ENCODE results near the gene MCAT.

MCAT gene

GRCh38 chr22:43179146-43179910 lies 36.1 kb upstream of the MCAT start:
- no peak for TF ChIP-seq CTCF (IDR thresholded peaks at IDR 0.05)
- no peak for DNase-seq (ENCODE audit: low spot score)
- Histone ChIP-seq H3K27ac (no peak overlapping the region), H3K4me3 (no peak overlapping the region)

- no peak for DNase-seq (ENCODE audit: low spot score)
- Histone ChIP-seq H3K27ac (no peak overlapping the region), H3K4me3 (no peak overlapping the region)
- no peak for TF ChIP-seq CTCF (IDR thresholded peaks at IDR 0.05)
Observed at GRCh38 chr22:43177479-43177878, 34.3 kb upstream of the MCAT start.

GRCh38 chr22:43176090-43176489 lies 32.9 kb upstream of the MCAT start:
- no peak overlapping the region for H3K27ac ChIP-seq

GRCh38 chr22:43174941-43175531 lies 31.8 kb upstream of the MCAT start:
- H3K27ac ChIP-seq = no peak overlapping the region
- H3K4me3 ChIP-seq = no peak overlapping the region
- no peak for DNase-seq (ENCODE audit: low spot score)
- no peak for TF ChIP-seq CTCF (IDR thresholded peaks at IDR 0.05)

More at GRCh38 chr22:43176090-43176489, 32.9 kb upstream of the MCAT start:
- H3K4me3 ChIP-seq = no peak overlapping the region
- TF ChIP-seq CTCF (IDR thresholded peaks at IDR 0.05) = no peak
- DNase-seq (ENCODE audit: low spot score) = no peak

GRCh38 chr22:43173976-43174720 lies 30.9 kb upstream of the MCAT start:
- no peak overlapping the region for H3K4me3 ChIP-seq
- TF ChIP-seq CTCF (IDR thresholded peaks at IDR 0.05) = no peak
- no peak for DNase-seq (ENCODE audit: low spot score)
- no peak overlapping the region for H3K27ac ChIP-seq

- H3K27ac ChIP-seq = no peak overlapping the region
- DNase-seq (ENCODE audit: low spot score) = no peak
- no peak overlapping the region for H3K4me3 ChIP-seq
- no peak for TF ChIP-seq CTCF (IDR thresholded peaks at IDR 0.05)
Observed at GRCh38 chr22:43173566-43173965, 30.4 kb upstream of the MCAT start.

Measured in coronary artery (tissue), 2 donors.